Endodermal cell (in vitro differentiated cells): ENCODE results near the gene HEG1. TPM values are rescaled to one million over a fixed set of nuclear protein-coding genes. Genes with fewer than 3 reads are reported as not detected.

Experiments used
- DNase-seq: peaks from one replicate; pipeline ENCODE4 v3.0.0-alpha.2; 2017
- H3K27ac ChIP-seq: 2 replicates; pipeline ENCODE4 v1.5.1; 2013; ENCODE audit warnings: mild to moderate bottlenecking, low read depth, low read length, moderate library complexity
- H3K27me3 ChIP-seq: 2 replicates; pipeline ENCODE4 v1.6.1; 2013; ENCODE audit warnings: mild to moderate bottlenecking, low read length, moderate library complexity; ENCODE audit not compliant: insufficient read depth, control insufficient read depth, poor library complexity, severe bottlenecking
- H3K36me3 ChIP-seq: 2 replicates; pipeline ENCODE4 v1.7.0; 2013; ENCODE audit warnings: mild to moderate bottlenecking, low read length, moderate library complexity; ENCODE audit not compliant: control insufficient read depth, insufficient read depth
- H3K4me1 ChIP-seq: one replicate; pipeline ENCODE4 v1.7.0; 2013; ENCODE audit warnings: low read length; ENCODE audit not compliant: control insufficient read depth, insufficient read depth
- H3K4me3 ChIP-seq: 2 replicates; pipeline ENCODE4 v1.5.1; 2013; ENCODE audit warnings: mild to moderate bottlenecking, low read length, moderate library complexity
- H3K9ac ChIP-seq: 2 replicates; pipeline ENCODE4 v1.6.1; 2013; ENCODE audit warnings: mild to moderate bottlenecking, low read length, moderate library complexity; ENCODE audit not compliant: poor library complexity, severe bottlenecking; ENCODE audit errors: extremely low read depth
- H3K9me3 ChIP-seq: 2 replicates; pipeline ENCODE4 v1.6.1; 2013; ENCODE audit warnings: mild to moderate bottlenecking, low read length, moderate library complexity; ENCODE audit not compliant: control insufficient read depth
- H3K27ac Mint-ChIP-seq: 2 replicates; pipeline ENCODE4 v1.8.0; 2020; ENCODE audit warnings: mixed read lengths
- H3K27me3 Mint-ChIP-seq: 2 replicates; pipeline ENCODE4 v1.8.0; 2021; ENCODE audit warnings: mild to moderate bottlenecking, mixed read lengths; ENCODE audit not compliant: insufficient read depth
- H3K36me3 Mint-ChIP-seq: 2 replicates; pipeline ENCODE4 v1.8.0; 2020; ENCODE audit warnings: low read depth, mixed read lengths
- H3K4me1 Mint-ChIP-seq: 2 replicates; pipeline ENCODE4 v1.8.0; 2020; ENCODE audit warnings: mixed read lengths
- H3K4me3 Mint-ChIP-seq: 2 replicates; pipeline ENCODE4 v1.8.0; 2020; ENCODE audit warnings: mild to moderate bottlenecking, moderate library complexity, mixed read lengths
- H3K9me3 Mint-ChIP-seq: 2 replicates; pipeline ENCODE4 v1.8.0; 2020; ENCODE audit warnings: mild to moderate bottlenecking, mixed read lengths
- CTCF ChIP-seq: fragments of 200-600 bp; sonication (generic); conservative IDR thresholded peaks from 2 replicates; pipeline ENCODE4 v1.5.0; 2021; ENCODE audit warnings: antibody characterized with exemption, mild to moderate bottlenecking
- WGBS, 2 experiments: methylation state at CpG; one replicate each; pipeline versions ENCODE4 v1.1.5 to v1.1.7; 2013; ENCODE audit warnings: missing lambda C conversion rate in 2 of 2, mixed read lengths in 1 of 2; ENCODE audit not compliant: insufficient coverage in 1 of 2, insufficient read length in 1 of 2; 5-methylcytosine and 5-hydroxymethylcytosine counted together
- total RNA-seq, 2 donors: library from RNA; stranded (reverse); fragmentation: NEBNext Ultra II Directional in 1 of 2; extraction: Animal tissue kit (Norgen Biotek cat#: 25700) in 1 of 2; gene quantifications; 2 replicates in 1 of 2; 3 replicates in 1 of 2; pipeline ENCODE4 v1.2.1, GENCODE V29; 2021

Gene HEG1
- total RNA-seq, 2 donors from 2014 or later = 25.5 to 27.0 TPM

- Mint-ChIP-seq H3K27ac (no peak overlapping the region), H3K9me3 (no peaks in the 10 kb centered on the region), H3K36me3 (peaks cover 19% of the 10 kb centered on the region), H3K4me3 (no peak overlapping the region), H3K4me1 (peaks cover 52% of the 10 kb centered on the region), H3K27me3 (peaks cover 3% of the 10 kb centered on the region)
- DNase-seq = no peak
- no peak overlapping the region for H3K4me3 ChIP-seq
- H3K27ac ChIP-seq = no peak overlapping the region
- no peak for TF ChIP-seq CTCF
- no peak overlapping the region for H3K9ac ChIP-seq
- H3K36me3 ChIP-seq = peaks cover 14% of the 10 kb centered on the region
- H3K27me3 ChIP-seq = peaks cover 5% of the 10 kb centered on the region
- WGBS, 2 experiments = 85 to 91% methylated on average over 6 to 7 of the region's 7 CpGs
- peaks cover 16% of the 10 kb centered on the region for H3K4me1 ChIP-seq
- H3K9me3 ChIP-seq = no peaks in the 10 kb centered on the region
Observed at GRCh38 chr3:125051205-125051604, 4.6 kb downstream of the HEG1 start.

GRCh38 chr3:125050488-125051090 lies 5.2 kb downstream of the HEG1 start:
- WGBS, 2 experiments = 80 to 89% methylated on average over 5 to 6 of the region's 6 CpGs
- Histone ChIP-seq H3K27ac (no peak overlapping the region), H3K27me3 (peaks cover 5% of the 10 kb centered on the region), H3K4me3 (no peak overlapping the region), H3K9me3 (no peaks in the 10 kb centered on the region), H3K4me1 (peaks cover 16% of the 10 kb centered on the region), H3K36me3 (peaks cover 14% of the 10 kb centered on the region), H3K9ac (no peak overlapping the region)
- H3K27ac Mint-ChIP-seq = no peak overlapping the region
- H3K9me3 Mint-ChIP-seq = no peaks in the 10 kb centered on the region
- DNase-seq = peak; percentile 26
- H3K4me1 Mint-ChIP-seq = peaks cover 52% of the 10 kb centered on the region
- peaks cover 19% of the 10 kb centered on the region for H3K36me3 Mint-ChIP-seq
- H3K27me3 Mint-ChIP-seq = peaks cover 3% of the 10 kb centered on the region
- peak; percentile 13 for TF ChIP-seq CTCF
- H3K4me3 Mint-ChIP-seq = no peak overlapping the region

GRCh38 chr3:125048282-125048681 lies 7.5 kb downstream of the HEG1 start:
- no peak overlapping the region for H3K27ac Mint-ChIP-seq
- H3K9me3 Mint-ChIP-seq = no peaks in the 10 kb centered on the region
- H3K4me1 ChIP-seq = peaks cover 24% of the 10 kb centered on the region
- WGBS, 2 experiments = 95 to 100% methylated on average over 2 to 3 of the region's 3 CpGs
- TF ChIP-seq CTCF = no peak
- no peak overlapping the region for H3K4me3 Mint-ChIP-seq
- no peak overlapping the region for H3K27ac ChIP-seq
- H3K4me3 ChIP-seq = no peak overlapping the region
- H3K9me3 ChIP-seq = no peaks in the 10 kb centered on the region
- no peaks in the 10 kb centered on the region for H3K27me3 ChIP-seq
- no peak for DNase-seq
- H3K4me1 Mint-ChIP-seq = peaks cover 39% of the 10 kb centered on the region
- H3K27me3 Mint-ChIP-seq = no peaks in the 10 kb centered on the region
- peaks cover 16% of the 10 kb centered on the region for H3K36me3 ChIP-seq
- H3K9ac ChIP-seq = no peak overlapping the region
- peaks cover 19% of the 10 kb centered on the region for H3K36me3 Mint-ChIP-seq
